NT2/D1 (cell line): ENCODE results near the gene PDE11A.

ENCODE experiments used
- YY1 ChIP-seq: IDR thresholded peaks from 2 replicates; pipeline ENCODE4 v1.6.1; 2011; ENCODE audit not compliant: insufficient read length, insufficient read depth
- ZNF274 ChIP-seq: IDR thresholded peaks from 2 replicates; pipeline ENCODE4 v1.6.1; 2011; ENCODE audit warnings: mild to moderate bottlenecking, low read depth, low read length

DNA sequence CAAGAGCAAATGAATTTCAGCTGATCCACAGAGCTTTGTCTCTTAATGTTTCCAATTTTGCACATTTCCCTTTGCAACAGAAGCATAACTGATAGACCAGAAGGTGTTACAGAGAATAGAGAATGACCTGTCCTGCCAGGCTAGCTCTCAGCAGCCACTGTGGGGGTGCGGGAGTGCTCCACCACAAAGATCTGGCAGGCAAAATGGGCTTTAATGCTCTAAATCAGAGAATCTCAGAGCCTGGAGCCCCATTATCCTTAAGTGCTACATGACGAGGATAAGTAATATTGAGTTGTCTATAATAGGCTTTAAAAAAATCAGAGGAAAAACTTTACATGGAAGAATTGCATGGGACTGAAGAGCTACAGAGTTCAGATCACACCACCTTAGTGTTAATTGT, 245.7 kb downstream of the PDE11A start:
- TF ChIP-seq YY1 = no peak
- no peak for TF ChIP-seq ZNF274
